Fibroblast of the conjunctiva (primary cell): ENCODE measurements around the gene KRT16.
"Not testable (repeated sequence)": the region's sequence is repeated elsewhere in the genome, so short reads cannot be mapped to it uniquely, and the experiment has no call there.

Experiments used
- DNase-seq: peaks from one replicate; pipeline ENCODE4 v3.0.0-alpha.2; 2010; ENCODE audit warnings: low read depth

Gene KRT16

GRCh38 chr17:41583137-41584127 is 29.1 kb downstream of the KRT16 start:
- no peak for DNase-seq

GRCh38 chr17:41582061-41582968 is 30.3 kb downstream of the KRT16 start:
- not testable (repeated sequence) for DNase-seq

GRCh38 chr17:41581366-41582060 is 31.1 kb downstream of the KRT16 start:
- no peak for DNase-seq

- DNase-seq: no peak
These were observed 31.7 kb downstream of the KRT16 start for GRCh38 chr17:41580687-41581365.

DNA sequence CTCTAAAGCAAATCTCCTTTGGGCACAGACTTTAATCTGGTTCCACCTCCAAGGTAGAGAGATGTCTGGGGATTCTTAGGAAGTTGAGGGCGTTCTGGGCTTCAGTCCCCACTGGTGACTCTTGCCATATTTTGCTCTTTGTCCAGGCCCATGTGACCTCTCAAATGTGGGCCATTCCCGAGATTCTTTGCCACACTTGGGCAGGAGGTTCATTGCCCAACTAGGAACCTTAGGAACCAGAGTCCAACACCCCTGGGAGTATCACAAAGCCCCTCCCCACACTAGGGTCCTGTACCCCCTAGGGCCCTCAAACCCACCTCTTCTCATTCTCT is 32.4 kb downstream of the KRT16 start:
- DNase-seq: no peak

DNA sequence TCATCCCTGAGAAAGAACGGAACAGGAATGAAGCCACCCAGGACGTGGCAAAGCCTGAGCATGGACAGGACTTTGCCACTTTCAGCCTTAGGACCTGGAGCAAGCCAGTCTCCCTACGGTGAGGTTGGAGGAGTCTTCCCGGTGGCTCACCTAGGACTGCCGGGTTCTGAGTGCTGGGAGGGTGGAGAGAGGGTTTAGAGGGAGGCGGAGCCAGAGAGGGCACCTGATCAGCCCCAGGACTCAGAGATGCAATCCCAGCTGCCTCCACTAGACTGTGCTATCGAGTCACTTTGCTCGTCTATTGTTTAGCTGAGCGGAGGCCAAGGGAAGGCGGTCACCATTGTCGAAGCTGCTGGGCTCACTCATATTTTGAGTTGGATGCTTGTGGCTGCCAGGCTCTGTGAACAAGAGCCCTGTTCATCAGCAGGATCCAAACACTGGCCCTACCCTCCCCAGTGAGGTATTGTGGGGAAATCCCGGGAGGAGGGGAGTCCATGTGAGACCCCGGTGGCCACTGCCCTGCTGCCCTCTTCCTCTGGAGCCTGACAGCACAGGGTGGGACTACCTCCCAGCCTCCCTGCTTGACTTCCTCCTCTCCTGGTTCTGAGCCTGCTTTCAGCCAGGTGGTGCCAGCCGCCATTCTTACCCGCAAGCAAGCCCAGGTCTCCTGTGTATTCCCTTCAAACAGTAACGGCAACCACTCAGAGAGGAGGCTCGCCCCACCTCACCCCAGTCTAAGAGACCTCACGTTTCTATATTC is 32.9 kb downstream of the KRT16 start:
- DNase-seq: peak; percentile 38

DNA sequence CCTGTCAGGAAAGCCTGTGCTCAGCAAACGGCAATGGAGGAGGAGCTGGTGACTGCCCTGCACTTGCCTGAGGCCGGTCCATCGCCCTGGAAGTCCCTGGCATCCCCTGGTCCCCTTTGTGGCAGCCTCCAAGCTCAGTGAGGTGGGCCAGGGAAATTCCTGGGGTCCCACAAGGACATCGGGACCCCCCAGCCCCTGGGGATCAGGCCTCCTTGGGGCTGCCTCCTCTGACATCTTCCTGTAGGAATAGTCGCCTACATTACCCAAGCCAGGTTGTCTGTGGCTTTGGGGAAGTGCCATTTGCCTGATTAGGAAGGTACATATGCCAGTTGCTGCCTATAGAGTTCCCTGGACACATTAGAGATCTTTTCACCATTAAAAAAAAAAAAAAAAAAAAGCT is 33.6 kb downstream of the KRT16 start:
- no peak for DNase-seq

- DNase-seq: no peak
These were observed 34.0 kb downstream of the KRT16 start for GRCh38 chr17:41578538-41578937.

DNA sequence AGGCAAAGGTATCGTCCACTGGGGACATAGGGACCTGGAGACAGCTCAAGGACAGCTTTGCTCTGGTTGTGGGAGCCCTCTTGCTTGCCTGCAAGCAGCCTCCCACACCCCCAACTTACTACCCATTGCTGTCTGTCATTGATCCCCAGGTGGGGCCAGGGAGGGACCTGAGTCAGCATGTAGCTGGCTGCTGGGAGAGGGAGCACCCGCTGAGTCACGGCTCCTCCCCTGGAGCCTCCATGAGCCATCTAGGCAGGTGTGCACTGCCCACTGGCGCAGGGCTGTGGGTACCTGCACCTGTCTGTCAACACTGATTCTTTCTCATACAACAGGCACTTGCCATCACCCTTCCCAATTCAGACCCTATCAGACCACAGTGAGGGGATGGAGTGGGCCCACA is 35.8 kb downstream of the KRT16 start:
- DNase-seq: not testable (repeated sequence)

DNA sequence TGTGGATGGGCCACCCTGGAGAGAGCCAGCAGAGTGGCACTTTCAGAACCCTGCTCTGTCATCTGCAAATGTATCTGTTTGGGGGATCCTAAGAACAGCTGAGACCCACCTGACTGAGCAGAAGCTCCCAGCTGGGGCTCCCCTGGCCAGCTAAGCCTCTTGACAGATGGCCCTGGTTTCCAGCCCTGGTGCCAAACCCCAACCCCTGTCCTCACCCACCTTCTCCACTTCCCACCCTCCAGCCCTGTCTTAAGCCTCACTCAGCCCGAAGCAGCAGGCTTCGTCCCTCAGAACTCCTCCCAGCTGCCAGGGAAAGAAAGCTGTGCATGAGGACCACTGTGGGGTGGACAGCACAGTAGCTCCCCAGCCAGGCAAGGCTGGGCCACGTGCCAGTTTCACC is 37.2 kb downstream of the KRT16 start:
- DNase-seq: no peak

DNA sequence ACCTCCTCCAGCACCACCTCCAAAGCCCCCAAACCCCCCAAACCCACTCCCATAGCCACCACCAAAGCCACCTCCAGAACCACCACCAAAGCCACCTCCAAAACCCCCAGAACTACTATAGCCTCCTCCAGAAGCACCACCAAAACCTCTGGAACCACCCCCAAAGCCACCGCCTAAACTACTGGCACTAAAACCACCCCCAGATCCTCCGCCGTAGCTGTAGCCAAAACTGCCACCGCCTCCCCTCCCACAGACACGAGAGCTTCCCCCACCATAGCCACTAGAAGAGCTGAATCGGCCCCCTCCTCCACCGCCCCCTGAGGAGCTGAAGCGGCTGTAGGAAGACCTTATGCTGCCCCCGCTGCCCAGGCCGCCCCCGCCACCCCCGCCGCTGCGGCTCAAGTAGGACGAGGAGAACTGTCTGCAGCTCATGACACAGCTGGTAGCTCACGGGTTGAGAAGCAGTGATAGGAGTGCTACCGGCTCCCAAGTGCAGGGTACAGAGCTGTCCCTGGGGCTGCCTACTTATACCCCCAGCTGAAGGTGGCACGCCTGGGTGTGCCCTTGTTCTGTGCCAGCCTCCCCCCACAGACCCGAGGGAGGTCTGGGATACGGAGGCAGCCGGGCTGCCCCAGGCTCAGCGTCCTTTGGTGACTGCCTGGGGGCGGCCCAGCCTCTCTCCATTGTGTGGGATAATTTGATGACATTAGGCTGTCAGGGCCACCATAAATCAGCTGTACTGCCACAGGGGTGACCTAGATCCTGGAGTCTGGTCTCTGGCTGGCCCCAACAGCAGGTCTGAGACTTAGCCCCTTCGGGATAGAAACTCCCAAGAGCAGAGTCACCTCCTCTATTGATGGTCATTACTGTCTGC is 40.8 kb downstream of the KRT16 start, which contains the start of gene KRT9:
TSS of gene KRT9 (minus strand) at position 499 of the 874 bp plus-strand sequence. CDS start at position 432, 67 bp downstream.
- DNase-seq: no peak

GRCh38 chr17:41567317-41567716 is 45.2 kb downstream of the KRT16 start:
- no peak for DNase-seq

DNA sequence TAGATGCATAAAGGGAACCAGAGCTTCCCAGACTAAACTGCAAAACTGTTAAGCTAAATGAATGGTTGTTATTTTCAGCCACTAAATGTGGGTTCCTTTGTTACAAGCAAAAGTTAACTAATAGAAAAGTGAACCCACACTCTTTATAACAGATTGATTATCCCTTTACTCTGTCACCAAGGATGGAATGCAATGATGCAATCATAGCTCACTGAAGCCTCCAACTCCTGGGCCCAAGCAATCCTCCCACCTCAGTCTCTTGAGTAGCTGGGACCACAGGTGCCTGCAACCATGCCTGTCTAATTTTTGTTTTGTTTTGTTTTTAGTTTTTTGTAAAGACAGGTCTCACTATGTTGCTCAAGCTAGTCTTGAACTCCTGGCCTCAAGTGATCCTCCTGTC is 47.2 kb downstream of the KRT16 start:
- DNase-seq: no peak

- no peak for DNase-seq
These were observed 48.9 kb downstream of the KRT16 start for GRCh38 chr17:41563607-41564170.

GRCh38 chr17:41561554-41561953 is 51.0 kb downstream of the KRT16 start:
- DNase-seq: no peak
